Right cardiac atrium (tissue), 5 donors: Measurements from ENCODE around the gene CLEC4M. TPM values are rescaled to one million over a fixed set of nuclear protein-coding genes. Genes with fewer than 3 reads are reported as not detected.
"Not testable (repeated sequence)": the region's sequence is repeated elsewhere in the genome, so short reads cannot be mapped to it uniquely, and the experiment has no call there.

Experiments
- ATAC-seq, 2 donors: fragments of 200-7000 bp; cut with Tn5 transposase; one replicate each; pipeline versions ENCODE4 v1.8.0 to v1.9.1; 2020; ENCODE audit warnings: moderate library complexity in 2 of 2, mild to moderate bottlenecking in 1 of 2
- DNase-seq, 3 donors: peaks; one replicate each; pipeline ENCODE4 v3.0.0-alpha.2; 2020
- H3K27ac ChIP-seq: one replicate; pipeline ENCODE4 v1.5.1; 2013; ENCODE audit warnings: mild to moderate bottlenecking, low read length, control low read depth, moderate library complexity
- H3K27me3 ChIP-seq: one replicate; pipeline ENCODE4 v1.6.1; 2013; ENCODE audit not compliant: control insufficient read depth, insufficient read depth
- H3K4me1 ChIP-seq: one replicate; pipeline ENCODE4 v1.6.1; 2013; ENCODE audit warnings: low read length; ENCODE audit not compliant: control insufficient read depth, insufficient read depth
- H3K4me3 ChIP-seq: one replicate; pipeline ENCODE4 v1.5.1; 2013; ENCODE audit warnings: low read length, control low read depth
- H3K9me3 ChIP-seq: one replicate; pipeline ENCODE4 v1.6.1; 2013; ENCODE audit warnings: low read length; ENCODE audit not compliant: control insufficient read depth
- WGBS: extraction: QIAGEN DNeasy Blood & Tissue Kit; methylation state at CpG from one replicate; pipeline ENCODE4 v1.1.7; 2013; 5-methylcytosine and 5-hydroxymethylcytosine counted together
- intact Hi-C, 4 donors: fragments of 100-400 bp; cut with DNase I; formaldehyde crosslinking; loops; one replicate each; pipeline versions ENCODE4 v1.11.0 to v1.14.0; 2022 to 2023
- polyA plus RNA-seq: library from polyadenylated mRNA; stranded (reverse); fragments of 200-250 nt; gene quantifications from one replicate; pipeline ENCODE4 v1.2.3, GENCODE V29; 2013
- total RNA-seq, 4 donors: library from RNA; stranded (reverse); fragmentation: NEBNext Ultra II Directional; extraction: Animal tissue kit (Norgen Biotek cat#: 25700); gene quantifications; one replicate each; pipeline ENCODE4 v1.2.1, GENCODE V29; 2021
- donor health status: healthy with polysubstance abuse.
- donor health status: DM: no; HTN: yes; CAD: no.
- donor health status: DM: no; HTN: no; CAD: no.
- donor health status: DM: no; HTN: yes; CAD: no; lungs with severe emphysema.
- donor health status: DM: yes; HTN: yes; CAD: no.

Gene CLEC4M
- total and polyA plus RNA-seq, 5 donors, result not detected

GRCh38 chr19:7757358-7757757, 5.7 kb upstream of the CLEC4M start:
- Histone ChIP-seq H3K4me3 (no peak overlapping the region), H3K9me3 (peaks cover 4% of the 10 kb centered on the region), H3K27me3 (no peaks in the 10 kb centered on the region), H3K27ac (no peak overlapping the region), H3K4me1 (no peaks in the 10 kb centered on the region)
- WGBS, result 79% methylated on average over 3 of the region's 3 CpGs
- intact Hi-C loops, result no loop called here
- ATAC-seq (no peak), DNase-seq (no peak)

- no peak overlapping the region for H3K27ac ChIP-seq
- H3K4me1 ChIP-seq, result no peaks in the 10 kb centered on the region
Measured at GRCh38 chr19:7759156-7759555, 3.9 kb upstream of the CLEC4M start.

DNA sequence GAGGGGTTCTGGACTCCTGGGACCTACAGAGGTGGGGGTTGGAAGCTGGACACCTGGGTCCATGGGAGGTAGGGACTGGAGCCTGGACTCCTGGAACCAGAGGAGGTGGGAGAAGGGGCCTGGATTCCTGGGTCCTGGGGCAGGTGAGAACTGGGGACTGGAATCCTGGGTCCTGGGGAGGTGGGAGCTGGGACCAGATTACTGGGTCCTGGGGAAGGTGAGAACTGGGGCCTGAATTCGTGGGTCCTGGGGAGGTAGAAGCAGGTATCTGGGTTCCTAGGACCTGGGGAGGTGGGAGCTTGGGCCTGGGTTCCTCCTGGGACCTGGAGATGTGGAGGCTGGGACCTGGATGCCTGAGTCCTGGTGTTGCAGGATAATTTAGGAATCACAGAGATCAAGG, 653 bp downstream of the CLEC4M start:
- WGBS, result 52% methylated on average over 1 of the region's 1 CpG
- Histone ChIP-seq H3K27ac (no peak overlapping the region), H3K4me1 (no peaks in the 10 kb centered on the region)

More at GRCh38 chr19:7759156-7759555, 3.9 kb upstream of the CLEC4M start:
- Histone ChIP-seq H3K9me3 (peaks cover 4% of the 10 kb centered on the region), H3K4me3 (no peak overlapping the region), H3K27me3 (no peaks in the 10 kb centered on the region)
- no peak for DNase-seq
- no peak for ATAC-seq
- intact Hi-C loops, result no loop called here
- WGBS, result 95% methylated on average over 1 of the region's 1 CpG

DNA sequence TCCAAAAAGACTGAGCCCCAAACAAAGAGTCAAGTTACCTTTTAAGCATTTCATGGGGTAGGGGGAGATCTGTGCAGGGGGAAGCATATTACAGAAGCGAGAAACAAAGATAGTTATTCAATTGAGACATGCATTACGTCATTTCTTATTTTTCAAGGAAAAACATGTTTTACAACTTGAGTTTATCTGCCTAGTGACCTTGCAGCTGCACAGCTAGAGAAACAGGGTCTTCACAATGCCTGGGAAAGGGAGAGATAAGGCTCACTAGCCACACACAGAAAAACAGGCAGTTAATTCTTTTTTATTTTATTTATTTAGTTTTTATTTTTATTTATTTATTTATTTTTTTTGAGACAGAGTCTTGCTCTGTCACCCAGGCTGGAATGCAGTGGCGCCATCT, 1.1 kb downstream of the CLEC4M start:
- DNase-seq, intact Hi-C loops: not testable (repeated sequence)
- WGBS, result 49% methylated on average over 3 of the region's 3 CpGs

More for the DNA sequence above, 653 bp downstream of the CLEC4M start:
- H3K27me3 ChIP-seq, result no peaks in the 10 kb centered on the region
- no peaks in the 10 kb centered on the region for H3K9me3 ChIP-seq
- intact Hi-C loops, result no loop called here
- DNase-seq (no peak), ATAC-seq (no peak)
- H3K4me3 ChIP-seq, result no peak overlapping the region

DNA sequence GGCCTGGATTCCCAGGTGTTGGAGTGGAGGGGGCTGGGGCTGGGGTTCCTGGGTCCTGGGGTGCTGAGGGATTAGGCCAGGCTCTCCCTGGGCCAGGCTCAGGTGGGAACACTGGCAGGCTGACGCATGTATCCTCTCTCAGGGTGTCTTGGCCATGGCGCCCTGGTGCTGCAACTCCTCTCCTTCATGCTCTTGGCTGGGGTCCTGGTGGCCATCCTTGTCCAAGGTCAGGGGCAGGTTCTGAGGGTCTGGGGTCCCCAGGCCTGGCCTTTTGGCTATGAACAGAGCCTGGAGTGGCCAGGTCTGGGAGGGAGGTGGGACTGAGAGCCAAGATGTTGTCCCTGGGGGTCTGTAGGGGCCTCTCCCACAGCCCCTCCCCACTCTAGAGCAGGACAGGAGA, 2.0 kb downstream of the CLEC4M start:
- DNase-seq, H3K27ac ChIP-seq, H3K4me1 ChIP-seq, ATAC-seq, H3K4me3 ChIP-seq, H3K9me3 ChIP-seq, H3K27me3 ChIP-seq, intact Hi-C loops: not testable (repeated sequence)
- 89% methylated on average over 2 of the region's 2 CpGs for WGBS

More for the DNA sequence above, 1.1 kb downstream of the CLEC4M start:
- ATAC-seq, H3K9me3 ChIP-seq, H3K4me1 ChIP-seq, H3K4me3 ChIP-seq, H3K27me3 ChIP-seq, H3K27ac ChIP-seq: not testable (repeated sequence)

GRCh38 chr19:7766535-7766934, 3.5 kb downstream of the CLEC4M start:
- intact Hi-C loops, result no loop called here
- no peak for DNase-seq
- 72% methylated on average over 11 of the region's 11 CpGs for WGBS
- Histone ChIP-seq H3K27me3 (no peaks in the 10 kb centered on the region), H3K9me3 (no peaks in the 10 kb centered on the region), H3K4me1 (no peaks in the 10 kb centered on the region), H3K4me3 (no peak overlapping the region), H3K27ac (no peak overlapping the region)
- no peak for ATAC-seq

DNA sequence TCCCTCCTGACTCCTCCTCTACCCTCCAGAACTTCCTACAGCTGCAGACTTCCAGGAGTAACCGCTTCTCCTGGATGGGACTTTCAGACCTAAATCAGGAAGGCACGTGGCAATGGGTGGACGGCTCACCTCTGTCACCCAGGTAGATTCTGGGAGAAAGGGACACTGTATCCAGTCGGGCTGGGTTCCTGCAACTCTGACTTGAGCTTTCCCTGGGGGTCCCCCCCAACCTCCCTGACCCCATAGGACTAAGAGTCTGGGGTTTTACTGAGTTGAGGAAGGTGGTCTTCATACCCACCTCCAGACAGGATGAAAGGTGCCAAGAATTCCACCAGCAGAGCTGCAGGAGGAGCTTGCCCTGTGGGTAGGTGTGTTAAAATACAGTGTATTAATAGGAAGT, 4.4 kb downstream of the CLEC4M start:
- H3K4me1 ChIP-seq, result no peaks in the 10 kb centered on the region
- ATAC-seq, result no peak
- no peaks in the 10 kb centered on the region for H3K9me3 ChIP-seq
- no peaks in the 10 kb centered on the region for H3K27me3 ChIP-seq
- 71% methylated on average over 4 of the region's 4 CpGs for WGBS
- no peak for DNase-seq
- H3K4me3 ChIP-seq, result no peak overlapping the region
- H3K27ac ChIP-seq, result no peak overlapping the region
- intact Hi-C loops, result no loop called here

GRCh38 chr19:7769171-7769570, 6.1 kb downstream of the CLEC4M start:
- 57% methylated on average over 2 of the region's 2 CpGs for WGBS
- Histone ChIP-seq H3K27me3 (no peaks in the 10 kb centered on the region), H3K4me1 (no peaks in the 10 kb centered on the region), H3K9me3 (no peaks in the 10 kb centered on the region), H3K4me3 (no peak overlapping the region), H3K27ac (no peak overlapping the region)
- DNase-seq (no peak), ATAC-seq (no peak)
- intact Hi-C loops, result no loop called here

DNA sequence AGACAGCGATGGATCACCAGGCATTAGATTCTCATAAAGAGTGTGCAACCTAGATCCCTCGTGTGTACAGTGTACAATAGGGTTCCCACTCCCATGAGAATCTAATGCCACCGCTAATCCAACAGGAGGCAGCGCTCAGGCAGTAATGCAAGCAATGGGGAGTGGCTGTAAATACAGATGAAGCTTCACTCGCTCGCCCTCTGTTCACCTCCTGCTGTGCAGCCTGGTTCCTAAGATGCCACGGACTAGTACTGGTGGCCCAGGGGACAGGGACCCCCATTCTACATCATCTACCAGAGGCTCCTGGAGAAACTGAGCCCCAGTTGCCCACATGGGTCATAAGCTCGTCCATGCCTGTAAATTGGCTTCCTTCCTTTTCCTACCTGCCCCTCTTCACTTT, 8.0 kb downstream of the CLEC4M start:
- WGBS, result 71% methylated on average over 8 of the region's 8 CpGs
- no peak for ATAC-seq
- Histone ChIP-seq H3K4me3 (no peak overlapping the region), H3K27ac (no peak overlapping the region), H3K27me3 (no peaks in the 10 kb centered on the region), H3K9me3 (no peaks in the 10 kb centered on the region), H3K4me1 (no peaks in the 10 kb centered on the region)
- no peak for DNase-seq
- intact Hi-C loops, result no loop called here

GRCh38 chr19:7772752-7773291, 9.8 kb downstream of the CLEC4M start:
- H3K4me1 ChIP-seq, result no peaks in the 10 kb centered on the region
- H3K27ac ChIP-seq, result no peak overlapping the region
- WGBS, result 35% methylated on average over 8 of the region's 8 CpGs
- no peak for DNase-seq
- ATAC-seq, result no peak
- H3K27me3 ChIP-seq, result no peaks in the 10 kb centered on the region
- no peaks in the 10 kb centered on the region for H3K9me3 ChIP-seq
- H3K4me3 ChIP-seq, result no peak overlapping the region
- intact Hi-C loops, result no loop called here

- intact Hi-C loops, result no loop called here
- DNase-seq (no peak), ATAC-seq (no peak)
- H3K4me1 ChIP-seq, result no peaks in the 10 kb centered on the region
- no peak overlapping the region for H3K4me3 ChIP-seq
- no peaks in the 10 kb centered on the region for H3K9me3 ChIP-seq
- H3K27ac ChIP-seq, result no peak overlapping the region
- no peaks in the 10 kb centered on the region for H3K27me3 ChIP-seq
- 64% methylated on average over 9 of the region's 9 CpGs for WGBS
Measured at GRCh38 chr19:7773841-7774240, 10.8 kb downstream of the CLEC4M start.

DNA sequence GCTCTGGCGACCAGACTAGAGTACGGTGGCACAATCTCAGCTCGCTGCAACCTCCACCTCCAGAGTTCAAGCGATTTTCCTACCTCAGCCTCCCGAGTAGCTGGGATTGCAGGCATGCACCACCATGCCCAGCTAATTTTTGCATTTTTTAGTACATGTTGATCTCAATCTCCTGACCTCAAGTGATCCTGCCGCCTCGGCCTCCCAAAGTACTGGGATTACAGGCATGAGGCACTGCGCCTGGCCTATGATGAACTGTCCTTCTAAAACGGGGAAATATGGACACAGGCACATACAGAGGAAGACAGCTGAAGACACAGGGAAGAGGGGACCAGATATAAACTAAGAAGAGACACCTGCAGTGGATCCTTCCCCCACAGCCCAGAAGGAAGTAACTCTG, 12.7 kb downstream of the CLEC4M start:
- no peak overlapping the region for H3K27ac ChIP-seq
- H3K27me3 ChIP-seq, result no peaks in the 10 kb centered on the region
- ATAC-seq (no peak), DNase-seq (no peak)
- H3K4me3 ChIP-seq, result no peak overlapping the region
- no peaks in the 10 kb centered on the region for H3K4me1 ChIP-seq
- intact Hi-C loops, result no loop called here
- no peaks in the 10 kb centered on the region for H3K9me3 ChIP-seq
- 87% methylated on average over 9 of the region's 9 CpGs for WGBS
